Gastroesophageal sphincter (tissue), 4 donors: ENCODE data around the gene PPM1N. TPM values are rescaled to one million over a fixed set of nuclear protein-coding genes. Genes with fewer than 3 reads are reported as not detected.

Source experiments
- ATAC-seq: fragments of 150-250 bp; one replicate; pipeline ENCODE4 v1.9.1; 2016; ENCODE audit warnings: mild to moderate bottlenecking, moderate library complexity
- H3K27ac ChIP-seq, 4 donors: fragments of 200-600 bp; sonication (generic) in 3 of 4; 1 replicate in 3 of 4; 2 replicates in 1 of 4; pipeline ENCODE4 v1.5.1; 2016 to 2019
- H3K27me3 ChIP-seq: fragments of 200-600 bp; sonication (generic); one replicate; pipeline ENCODE4 v1.5.1; 2019
- H3K36me3 ChIP-seq, 2 donors: fragments of 200-600 bp; sonication (generic); one replicate each; pipeline ENCODE4 v1.5.1; 2019; ENCODE audit warnings: control low read depth in 1 of 2
- H3K4me1 ChIP-seq, 3 donors: fragments of 200-600 bp; sonication (generic); 1 replicate in 2 of 3; 2 replicates in 1 of 3; pipeline ENCODE4 v1.5.1; 2016 to 2019; ENCODE audit warnings: control low read depth in 2 of 3
- H3K4me3 ChIP-seq, 2 donors: fragments of 200-600 bp; sonication (generic); one replicate each; pipeline ENCODE4 v1.5.1; 2019; ENCODE audit warnings: mild to moderate bottlenecking in 1 of 2, moderate library complexity in 1 of 2
- H3K9me3 ChIP-seq, 3 donors: fragments of 200-600 bp; sonication (generic); one replicate each; pipeline ENCODE4 v1.5.1; 2017 to 2019; ENCODE audit warnings: control low read depth in 2 of 3
- EP300 ChIP-seq: sonication (generic); formaldehyde crosslinking; IDR thresholded peaks from one replicate; pipeline ENCODE4 v1.6.1; 2017; ENCODE audit warnings: antibody characterized with exemption, mild to moderate bottlenecking
- POLR2A ChIP-seq, 2 donors: fragments of 450-650 bp; IDR thresholded peaks; one replicate each; pipeline ENCODE4 v1.6.1; 2017; ENCODE audit warnings: antibody characterized with exemption in 2 of 2, mild to moderate bottlenecking in 2 of 2, moderate library complexity in 1 of 2
- POLR2AphosphoS5 ChIP-seq: sonication (generic); formaldehyde crosslinking; IDR thresholded peaks from one replicate; pipeline ENCODE4 v1.6.1; 2017; ENCODE audit warnings: antibody characterized with exemption
- WGBS, 2 donors: methylation state at CpG; one replicate each; pipeline ENCODE4 v1.1.5; 2018; ENCODE audit warnings: low coverage in 1 of 2; 5-methylcytosine and 5-hydroxymethylcytosine counted together
- total RNA-seq, 4 donors: library from RNA; depleted of rRNA; stranded (reverse); fragments of >200 nt; gene quantifications; one replicate each; pipeline ENCODE4 v1.1.0, GENCODE V29; 2016
- TF ChIP-seq, protein P1 (sequence below), 4 experiments: fragments of 200-600 bp in 2 of 4; fragments of 450-650 bp in 2 of 4; sonication (generic) in 1 of 4; IDR thresholded peaks; one replicate each; pipeline ENCODE4 v1.5.1; 2017 to 2019; ENCODE audit warnings: antibody characterized with exemption in 4 of 4, mild to moderate bottlenecking in 2 of 4, moderate library complexity in 2 of 4

Gene PPM1N
- total RNA-seq, 4 donors from 2014 or later, result 0.96 to 3.2 (median 2.1) TPM

- Histone ChIP-seq H3K9me3 (no peaks in the 10 kb centered on the region), H3K27ac (peak overlapping the region in 3 of 4 donors; percentile 62 to 75 (median 70)), H3K27me3 (peaks cover 5% of the 10 kb centered on the region), H3K4me3 (no peak overlapping the region), H3K4me1 (peaks cover 0 to 88% (median 12%) of the 10 kb centered on the region in 3 donors), H3K36me3 (peaks cover 0 to 76% of the 10 kb centered on the region in 2 donors)
- TF ChIP-seq POLR2AphosphoS5, result no peak
- TF ChIP-seq, protein P1, sequence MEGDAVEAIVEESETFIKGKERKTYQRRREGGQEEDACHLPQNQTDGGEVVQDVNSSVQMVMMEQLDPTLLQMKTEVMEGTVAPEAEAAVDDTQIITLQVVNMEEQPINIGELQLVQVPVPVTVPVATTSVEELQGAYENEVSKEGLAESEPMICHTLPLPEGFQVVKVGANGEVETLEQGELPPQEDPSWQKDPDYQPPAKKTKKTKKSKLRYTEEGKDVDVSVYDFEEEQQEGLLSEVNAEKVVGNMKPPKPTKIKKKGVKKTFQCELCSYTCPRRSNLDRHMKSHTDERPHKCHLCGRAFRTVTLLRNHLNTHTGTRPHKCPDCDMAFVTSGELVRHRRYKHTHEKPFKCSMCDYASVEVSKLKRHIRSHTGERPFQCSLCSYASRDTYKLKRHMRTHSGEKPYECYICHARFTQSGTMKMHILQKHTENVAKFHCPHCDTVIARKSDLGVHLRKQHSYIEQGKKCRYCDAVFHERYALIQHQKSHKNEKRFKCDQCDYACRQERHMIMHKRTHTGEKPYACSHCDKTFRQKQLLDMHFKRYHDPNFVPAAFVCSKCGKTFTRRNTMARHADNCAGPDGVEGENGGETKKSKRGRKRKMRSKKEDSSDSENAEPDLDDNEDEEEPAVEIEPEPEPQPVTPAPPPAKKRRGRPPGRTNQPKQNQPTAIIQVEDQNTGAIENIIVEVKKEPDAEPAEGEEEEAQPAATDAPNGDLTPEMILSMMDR (IDR thresholded peaks at IDR 0.05), result no peak
- no peak for TF ChIP-seq POLR2A (IDR thresholded peaks at IDR 0.05)
- TF ChIP-seq EP300, result no peak
- no peak for ATAC-seq
- 71 to 83% methylated on average over 7 to 8 of the region's 15 CpGs for WGBS, 2 donors
These were observed 26.4 kb downstream of the PPM1N start for GRCh38 chr19:45524575-45525129.

- peaks cover 11% of the 10 kb centered on the region for H3K27me3 ChIP-seq
- WGBS, 2 donors, result 48 to 80% methylated on average over 4 to 7 of the region's 9 CpGs
- H3K4me1 ChIP-seq, result peaks cover 0 to 80% (median 12%) of the 10 kb centered on the region in 3 donors
- no peaks in the 10 kb centered on the region for H3K9me3 ChIP-seq
- peak overlapping the region in 3 of 4 donors; percentile 62 to 75 (median 70) for H3K27ac ChIP-seq
- no peak for TF ChIP-seq EP300
- TF ChIP-seq, protein P1 (IDR thresholded peaks at IDR 0.05), result no peak
- TF ChIP-seq POLR2AphosphoS5, result peak; percentile 7
- no peak for TF ChIP-seq POLR2A (IDR thresholded peaks at IDR 0.05)
- peaks cover 0 to 61% of the 10 kb centered on the region in 2 donors for H3K36me3 ChIP-seq
- no peak overlapping the region for H3K4me3 ChIP-seq
- peak; percentile 55 for ATAC-seq
These were observed 27.9 kb downstream of the PPM1N start for GRCh38 chr19:45526143-45526542.

DNA sequence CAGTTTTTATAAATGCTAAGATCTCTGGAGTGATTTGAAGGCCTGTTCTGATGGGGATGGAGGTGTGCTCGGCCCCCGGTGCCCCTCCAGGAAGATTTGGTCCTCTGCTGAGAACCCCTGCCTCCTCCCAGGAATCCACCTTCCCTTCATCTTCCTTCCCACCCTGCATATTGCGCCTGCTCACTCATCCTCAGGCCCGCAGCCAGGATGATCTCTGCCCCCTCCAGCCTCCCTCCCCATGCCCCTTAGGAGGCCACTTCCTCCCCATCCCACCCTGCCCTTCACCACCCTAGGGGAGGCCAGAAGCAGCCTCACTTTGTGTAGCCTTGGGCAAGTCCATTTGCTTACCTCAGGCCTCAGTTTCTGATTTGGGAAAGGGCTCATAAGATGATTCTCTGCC lies 28.7 kb downstream of the PPM1N start:
- H3K27ac ChIP-seq, result peak overlapping the region in 3 of 4 donors; percentile 22 to 75 (median 70)
- no peak overlapping the region for H3K4me3 ChIP-seq
- TF ChIP-seq POLR2A (IDR thresholded peaks at IDR 0.05) (no peak), EP300 (no peak), POLR2AphosphoS5 (no peak)
- TF ChIP-seq, protein P1 (IDR thresholded peaks at IDR 0.05), result no peak
- no peak for ATAC-seq
- 89 to 93% methylated on average over 4 of the region's 4 CpGs for WGBS, 2 donors
- H3K27me3 ChIP-seq, result peaks cover 11% of the 10 kb centered on the region
- no peaks in the 10 kb centered on the region for H3K9me3 ChIP-seq
- peaks cover 0 to 72% (median 12%) of the 10 kb centered on the region in 3 donors for H3K4me1 ChIP-seq
- H3K36me3 ChIP-seq, result peaks cover 0 to 53% of the 10 kb centered on the region in 2 donors

GRCh38 chr19:45527731-45528130 lies 29.5 kb downstream of the PPM1N start:
- no peaks in the 10 kb centered on the region for H3K9me3 ChIP-seq
- H3K36me3 ChIP-seq, result peaks cover 0 to 46% of the 10 kb centered on the region in 2 donors
- no peak overlapping the region for H3K4me3 ChIP-seq
- H3K27ac ChIP-seq, result peak overlapping the region in 3 of 4 donors; percentile 55 to 75 (median 60)
- TF ChIP-seq EP300, result no peak
- no peak for TF ChIP-seq POLR2AphosphoS5
- no peak for TF ChIP-seq POLR2A (IDR thresholded peaks at IDR 0.05)
- TF ChIP-seq, protein P1 (IDR thresholded peaks at IDR 0.05), result no peak
- peaks cover 11% of the 10 kb centered on the region for H3K27me3 ChIP-seq
- no peak for ATAC-seq
- 61 to 76% methylated on average over 5 to 14 of the region's 15 CpGs for WGBS, 2 donors
- peaks cover 0 to 65% (median 12%) of the 10 kb centered on the region in 3 donors for H3K4me1 ChIP-seq

DNA sequence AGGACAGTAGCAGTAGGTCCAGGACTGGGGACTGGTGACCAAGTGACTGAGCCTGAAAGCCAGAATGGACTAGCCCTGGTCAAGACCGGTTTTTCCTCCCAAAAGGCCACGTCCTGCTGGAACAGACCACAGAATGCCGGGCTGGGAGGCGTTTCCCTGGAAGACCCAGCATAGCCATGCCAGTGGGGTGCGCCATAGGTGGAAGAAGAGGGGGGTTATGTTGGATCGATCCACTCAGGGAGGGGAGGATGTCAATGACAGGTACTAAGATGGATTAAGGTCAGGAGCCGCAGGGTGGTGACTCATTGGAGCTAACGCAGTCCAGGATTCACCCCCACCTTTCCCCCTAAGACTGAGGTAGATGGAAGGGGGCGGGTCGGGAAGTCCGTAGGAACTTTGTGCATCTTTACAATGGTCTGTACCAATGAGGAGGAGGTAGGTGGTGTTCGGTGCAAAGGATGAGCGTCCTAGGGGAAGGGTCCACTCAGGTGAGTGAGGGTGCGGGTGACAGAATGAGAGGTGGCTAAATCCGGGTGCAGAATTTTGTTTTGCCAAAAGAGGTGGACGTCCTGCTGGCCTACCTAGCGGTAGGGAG lies 30.0 kb downstream of the PPM1N start:
- Histone ChIP-seq H3K9me3 (no peaks in the 10 kb centered on the region), H3K4me3 (peak overlapping the region in 1 of 2 donors; percentile 46), H3K27me3 (peaks cover 11% of the 10 kb centered on the region), H3K4me1 (peaks cover 0 to 61% (median 12%) of the 10 kb centered on the region in 3 donors), H3K36me3 (peaks cover 0 to 40% of the 10 kb centered on the region in 2 donors), H3K27ac (peak overlapping the region in 3 of 4 donors; percentile 55 to 75 (median 60))
- 12 to 23% methylated on average over 12 to 14 of the region's 17 CpGs for WGBS, 2 donors
- ATAC-seq, result no peak
- TF ChIP-seq POLR2AphosphoS5, result peak; percentile 36
- TF ChIP-seq EP300, result no peak
- TF ChIP-seq POLR2A (IDR thresholded peaks at IDR 0.05), result no peak
- TF ChIP-seq, protein P1 (IDR thresholded peaks at IDR 0.05), result no peak
